Measurements from ENCODE around the gene RBM22.

RBM22 gene

DNA sequence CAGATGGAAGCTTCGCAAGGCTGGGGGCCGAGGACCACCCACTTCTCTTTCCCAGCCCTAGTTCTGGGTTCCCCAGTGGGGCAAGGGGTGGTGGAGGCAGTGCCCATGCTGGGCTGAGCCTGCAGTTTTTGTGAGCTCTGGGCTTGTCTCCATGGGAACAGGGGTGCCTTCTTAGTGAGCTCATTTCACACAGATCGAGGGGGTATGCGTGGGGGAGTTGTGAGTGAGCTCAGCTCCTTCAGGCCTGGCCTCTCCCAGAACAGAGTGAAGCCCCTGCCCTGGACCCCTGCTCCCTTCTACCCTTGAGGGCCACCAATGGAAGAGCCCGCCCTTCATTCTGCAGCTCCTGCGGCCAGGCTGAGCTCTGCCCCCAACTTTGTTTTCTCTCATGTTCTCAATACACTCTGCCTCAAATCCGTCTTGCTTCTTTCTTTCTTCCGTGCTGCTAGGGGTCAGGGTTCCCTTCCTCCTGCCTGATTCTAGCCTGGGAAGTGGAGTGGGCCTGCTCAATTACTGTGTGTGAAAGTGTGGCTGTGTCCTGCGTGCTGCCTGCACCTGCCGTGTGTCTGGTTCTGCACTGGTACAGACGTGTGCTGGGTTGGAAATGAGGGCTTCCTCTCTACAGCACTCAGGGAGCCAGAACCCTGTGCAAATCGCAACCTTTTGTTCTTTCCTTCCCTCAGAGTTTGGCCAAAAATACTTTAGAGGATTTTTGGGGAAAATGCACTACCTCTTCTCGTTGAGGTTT, 48.8 kb downstream of the RBM22 start:
- DNase-seq, result no peak

DNA sequence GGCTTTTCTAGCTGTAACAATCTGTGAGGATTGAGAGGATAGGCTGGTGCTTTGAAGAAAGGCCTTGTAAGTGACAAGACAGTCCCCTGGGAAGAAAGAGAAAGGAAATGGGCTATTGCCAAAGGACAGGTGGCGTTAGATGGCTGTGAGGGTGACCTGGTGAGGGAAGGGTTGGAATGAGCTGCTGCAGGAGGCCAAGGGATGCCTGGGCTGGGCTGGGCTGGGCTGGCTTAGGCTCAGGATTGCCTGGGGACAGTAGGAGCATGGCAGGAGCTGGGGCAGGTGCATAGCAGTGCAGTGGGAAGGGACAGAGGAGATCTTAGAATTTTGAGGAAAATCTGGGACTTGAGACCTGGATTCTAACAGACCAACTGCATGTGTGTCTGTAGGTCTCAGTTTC, 49.5 kb downstream of the RBM22 start:
- DNase-seq, result no peak

DNA sequence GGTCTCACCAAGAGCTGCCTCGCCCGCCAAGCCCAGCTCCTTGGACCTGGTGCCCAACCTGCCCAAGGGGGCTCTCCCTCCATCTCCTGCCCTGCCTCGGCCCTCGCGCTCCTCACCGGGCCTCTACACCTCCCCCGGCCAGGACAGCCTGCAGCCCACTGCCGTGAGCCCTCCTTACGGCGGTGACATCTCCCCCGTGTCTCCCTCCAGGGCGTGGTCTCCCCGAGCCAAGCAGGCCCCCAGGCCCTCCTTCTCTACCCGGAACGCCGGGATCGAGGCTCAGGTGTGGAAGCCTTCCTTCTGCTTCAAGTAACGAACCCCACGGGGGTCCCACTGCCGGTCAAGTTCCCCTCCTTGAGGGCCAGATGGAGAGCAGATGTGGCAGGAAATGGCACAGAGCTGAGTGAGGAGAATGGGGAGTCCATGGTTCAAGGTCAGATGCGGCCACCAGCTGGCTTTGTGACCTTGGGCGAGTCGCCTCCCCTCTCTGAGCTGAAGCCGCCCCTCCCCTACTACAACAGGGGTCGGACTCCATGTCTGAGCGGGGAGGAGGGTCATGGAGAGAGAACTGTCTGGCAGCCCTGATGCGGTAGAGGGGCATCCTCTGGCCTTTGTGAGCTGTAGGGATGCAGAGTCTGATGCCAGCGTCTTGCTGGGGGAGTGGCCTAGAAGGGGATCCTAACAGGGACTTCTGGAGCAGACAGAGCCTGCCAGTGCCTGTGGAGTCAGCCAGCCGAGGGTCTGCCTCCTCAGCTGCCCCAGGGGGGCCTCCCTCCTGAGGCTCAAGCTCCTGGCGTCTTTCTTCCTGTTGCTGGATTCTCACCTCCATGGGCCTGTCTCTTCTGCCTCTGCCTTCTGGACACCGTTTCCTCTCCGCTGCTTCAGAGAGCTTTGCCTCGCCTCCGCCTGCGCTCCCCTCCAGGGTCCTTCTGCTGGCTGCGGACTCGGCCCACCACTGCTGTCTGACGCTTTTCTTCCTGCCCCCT, 50.5 kb downstream of the RBM22 start:
- DNase-seq, result no peak

DNA sequence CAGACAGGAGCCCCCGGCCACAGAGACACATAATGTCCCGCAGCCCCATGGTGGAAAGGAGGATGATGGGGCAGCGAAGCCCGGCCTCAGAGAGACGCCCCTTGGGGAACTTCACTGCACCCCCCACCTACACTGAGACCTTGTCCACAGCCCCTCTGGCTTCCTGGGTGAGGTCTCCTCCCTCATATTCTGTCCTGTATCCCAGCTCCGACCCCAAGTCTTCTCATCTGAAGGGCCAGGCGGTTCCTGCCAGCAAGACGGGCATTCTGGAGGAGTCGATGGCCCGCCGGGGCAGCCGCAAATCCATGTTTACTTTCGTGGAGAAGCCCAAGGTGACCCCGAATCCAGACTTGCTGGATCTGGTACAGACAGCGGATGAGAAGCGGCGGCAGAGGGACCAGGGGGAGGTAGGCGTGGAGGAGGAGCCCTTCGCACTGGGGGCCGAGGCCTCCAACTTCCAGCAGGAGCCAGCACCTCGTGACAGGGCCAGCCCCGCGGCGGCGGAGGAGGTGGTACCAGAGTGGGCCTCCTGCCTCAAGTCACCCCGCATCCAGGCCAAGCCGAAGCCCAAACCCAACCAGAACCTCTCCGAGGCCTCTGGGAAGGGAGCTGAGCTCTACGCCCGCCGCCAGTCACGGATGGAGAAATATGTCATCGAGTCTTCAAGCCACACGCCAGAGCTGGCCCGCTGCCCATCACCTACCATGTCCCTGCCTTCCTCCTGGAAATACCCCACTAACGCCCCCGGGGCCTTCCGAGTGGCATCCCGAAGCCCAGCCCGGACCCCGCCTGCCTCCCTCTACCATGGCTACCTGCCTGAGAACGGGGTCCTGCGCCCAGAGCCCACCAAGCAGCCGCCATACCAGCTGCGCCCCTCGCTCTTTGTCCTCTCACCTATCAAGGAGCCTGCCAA, 51.5 kb downstream of the RBM22 start:
- DNase-seq, result no peak

DNA sequence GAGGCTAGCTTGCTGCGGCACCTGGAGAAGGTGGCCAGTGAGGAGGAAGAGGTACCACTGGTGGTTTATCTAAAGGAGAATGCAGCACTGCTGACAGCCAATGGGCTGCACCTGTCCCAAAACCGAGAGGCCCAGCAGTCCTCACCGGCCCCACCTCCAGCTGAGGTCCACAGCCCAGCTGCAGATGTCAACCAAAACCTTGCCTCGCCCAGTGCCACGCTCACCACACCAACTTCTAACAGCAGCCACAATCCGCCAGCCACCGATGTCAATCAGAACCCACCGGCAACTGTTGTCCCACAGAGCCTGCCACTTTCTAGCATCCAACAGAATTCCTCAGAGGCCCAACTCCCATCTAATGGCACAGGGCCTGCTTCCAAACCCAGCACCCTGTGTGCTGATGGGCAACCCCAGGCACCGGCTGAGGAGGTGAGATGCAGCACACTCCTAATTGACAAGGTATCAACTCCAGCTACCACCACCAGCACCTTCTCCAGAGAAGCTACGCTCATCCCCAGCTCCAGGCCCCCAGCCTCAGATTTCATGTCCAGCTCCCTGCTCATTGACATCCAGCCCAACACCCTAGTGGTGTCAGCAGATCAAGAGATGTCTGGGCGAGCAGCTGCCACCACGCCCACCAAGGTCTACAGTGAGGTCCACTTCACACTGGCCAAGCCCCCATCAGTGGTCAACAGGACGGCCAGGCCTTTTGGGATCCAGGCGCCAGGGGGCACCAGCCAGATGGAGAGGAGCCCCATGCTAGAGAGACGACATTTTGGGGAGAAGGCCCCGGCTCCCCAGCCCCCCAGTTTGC, 52.4 kb downstream of the RBM22 start:
- no peak for DNase-seq

DNA sequence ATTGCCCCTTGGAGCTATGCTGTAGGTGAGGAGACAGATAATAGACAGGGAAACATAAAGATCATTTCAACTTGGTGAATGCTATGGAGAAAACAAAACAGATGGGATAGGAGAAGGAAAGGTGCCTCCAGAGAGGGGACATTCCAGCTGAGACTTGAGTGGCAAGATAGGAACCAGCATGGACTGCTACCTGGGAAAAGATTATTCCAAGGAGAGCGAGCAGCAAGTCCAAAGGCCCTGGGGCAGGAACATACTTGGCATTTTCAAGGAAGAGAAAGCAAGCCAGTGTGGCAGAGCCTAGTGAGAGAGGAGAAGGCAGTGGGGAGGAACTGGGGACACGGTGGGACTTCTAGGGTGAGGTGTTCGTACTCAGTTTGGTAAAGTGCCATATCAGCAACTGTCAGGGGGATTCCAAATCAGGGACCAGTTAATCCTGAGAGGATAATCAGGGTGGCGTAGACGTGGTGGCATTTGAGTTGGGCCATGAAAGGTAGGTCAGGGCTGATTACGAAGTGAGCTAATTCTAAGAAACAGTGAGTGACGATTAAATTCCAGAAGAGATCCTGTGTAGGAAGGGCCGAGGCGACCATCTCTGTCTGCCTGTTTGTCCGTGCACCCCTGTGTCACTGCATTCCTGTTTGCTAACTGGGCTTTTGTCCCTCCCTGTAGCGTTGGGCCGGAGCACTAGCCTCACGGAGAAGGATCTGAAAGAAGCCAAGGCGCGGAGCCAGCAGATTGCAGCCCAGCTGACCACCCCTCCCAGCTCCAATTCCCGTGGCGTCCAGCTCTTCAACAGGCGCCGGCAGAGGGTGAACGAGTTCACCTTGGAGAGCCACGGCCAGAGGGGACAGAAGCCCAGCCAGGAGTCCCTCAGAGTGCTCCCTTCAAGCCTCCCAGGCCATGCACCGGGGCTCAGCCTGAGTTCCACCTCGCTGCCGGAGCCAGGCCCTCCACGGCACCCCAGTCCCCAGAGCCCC, 53.3 kb downstream of the RBM22 start:
- no peak for DNase-seq

DNA sequence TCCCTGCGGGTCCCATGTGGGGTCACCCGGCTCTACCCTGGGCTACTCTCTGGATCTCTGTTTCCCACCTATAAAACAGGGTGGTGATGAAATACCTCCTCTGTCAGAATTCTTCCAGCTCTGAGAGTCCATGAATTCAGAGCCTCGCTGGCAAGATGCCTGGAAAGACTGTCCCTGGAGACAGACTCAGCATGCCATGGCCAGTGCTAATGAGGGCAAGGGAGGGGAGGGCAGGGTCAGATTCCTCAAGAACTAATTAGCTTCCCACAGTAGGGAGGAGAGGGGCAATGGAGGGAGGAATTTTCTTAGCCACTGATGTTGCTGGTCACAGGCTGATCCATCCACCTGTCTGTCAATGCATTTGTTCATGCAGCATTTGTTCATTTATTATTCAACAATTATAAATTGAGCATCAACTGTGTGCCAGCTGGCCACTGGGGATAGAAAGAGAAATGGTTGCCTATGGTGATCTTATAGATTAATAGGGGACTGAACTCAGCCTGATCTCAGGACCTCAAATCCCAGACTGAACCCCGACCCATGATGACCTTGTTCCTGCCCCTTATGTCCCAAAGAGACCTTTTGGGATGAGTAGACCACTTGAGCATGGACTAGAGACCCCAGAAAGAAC, 55.7 kb downstream of the RBM22 start:
- no peak for DNase-seq

DNA sequence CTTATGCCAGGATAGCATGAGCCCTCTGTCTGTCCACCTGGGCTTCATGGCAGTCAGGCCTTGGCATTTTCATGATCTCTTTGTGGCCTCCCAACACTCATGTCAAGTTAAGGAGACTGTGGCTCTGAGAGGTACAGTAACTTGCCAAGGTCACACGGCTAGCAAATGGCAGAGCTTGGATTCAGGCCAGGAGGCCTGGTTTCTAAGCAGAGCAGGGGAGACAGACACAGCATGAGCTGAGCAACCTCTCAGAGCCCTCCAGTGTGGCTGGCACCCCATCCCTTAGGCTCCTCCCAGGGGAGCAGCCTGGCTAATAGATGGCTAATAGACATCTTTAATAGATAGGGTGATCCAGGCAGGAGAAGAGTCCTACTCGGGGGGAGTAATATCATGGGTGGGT, 56.3 kb downstream of the RBM22 start:
- DNase-seq, result no peak

DNA sequence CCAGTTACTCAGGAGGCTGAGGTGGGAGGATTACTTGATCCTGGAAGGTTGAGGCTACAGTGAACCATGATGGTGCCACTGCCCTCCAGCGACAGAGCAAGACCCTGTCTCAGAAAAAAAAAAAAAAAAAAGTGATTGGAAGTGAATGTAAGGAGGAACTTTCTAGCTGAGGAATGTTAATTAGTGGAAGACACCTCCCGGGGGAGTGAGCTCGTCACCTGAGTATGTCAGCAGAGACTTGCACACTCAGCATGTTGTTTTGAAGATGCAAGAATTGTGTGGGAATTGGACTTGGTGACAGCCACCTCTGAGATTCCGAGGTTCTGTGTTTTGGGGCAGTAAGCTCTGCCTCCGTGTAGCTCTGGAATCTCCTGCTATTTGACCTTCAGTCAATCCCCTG, 56.8 kb downstream of the RBM22 start:
- DNase-seq, result no peak

DNA sequence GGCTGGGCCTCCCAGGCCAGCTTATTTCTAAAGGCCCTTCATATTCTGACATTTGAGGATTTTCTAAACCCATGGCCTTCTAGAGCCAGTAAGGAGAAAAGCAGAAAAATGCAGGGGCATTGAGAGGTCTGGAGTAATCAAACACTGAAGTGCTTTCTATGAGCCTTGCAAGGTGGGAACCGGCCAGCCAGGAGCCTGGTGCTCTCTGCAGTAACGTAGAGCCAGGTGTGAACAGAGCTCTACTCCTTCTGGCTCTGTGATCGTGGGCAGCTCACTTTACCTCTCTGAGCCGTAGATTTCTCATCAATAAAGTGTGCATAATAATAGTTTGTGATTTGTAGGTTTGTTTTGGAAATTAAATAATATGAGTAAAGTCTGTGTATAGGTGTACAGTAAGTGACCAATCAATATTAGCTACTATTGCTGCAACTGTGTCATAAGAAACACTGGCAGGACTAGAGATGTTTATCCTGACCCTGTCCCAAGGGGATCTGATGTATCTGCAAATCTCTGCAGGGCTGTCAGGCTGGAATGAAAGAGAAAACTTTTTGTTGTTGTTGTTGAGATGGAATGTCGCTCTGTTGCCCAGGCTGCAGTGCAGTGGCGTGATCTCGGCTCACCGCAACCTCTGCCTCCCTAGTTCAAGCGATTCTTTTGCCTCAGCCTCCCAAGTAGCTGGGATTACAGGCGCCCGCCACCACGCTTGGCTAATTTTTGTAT, 57.7 kb downstream of the RBM22 start:
- no peak for DNase-seq

DNA sequence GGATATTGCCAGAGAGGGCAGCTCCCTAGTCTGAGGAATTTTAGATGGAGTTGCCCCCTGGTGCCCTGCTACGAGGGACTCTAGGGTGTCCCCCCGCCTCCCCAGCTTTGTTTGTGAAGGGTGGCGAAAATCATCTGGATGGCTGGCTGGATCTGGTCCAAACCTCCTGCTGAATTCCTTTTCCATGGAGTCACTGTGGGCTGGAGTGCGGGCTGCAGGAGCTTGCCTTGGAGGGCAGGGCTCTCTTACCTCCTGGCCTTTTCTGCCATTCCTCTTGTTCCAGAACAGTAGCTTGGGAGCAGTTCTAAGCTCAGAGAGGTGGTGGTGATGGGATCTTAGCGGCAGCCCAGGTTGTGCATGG, 58.3 kb downstream of the RBM22 start:
- DNase-seq, result no peak

DNA sequence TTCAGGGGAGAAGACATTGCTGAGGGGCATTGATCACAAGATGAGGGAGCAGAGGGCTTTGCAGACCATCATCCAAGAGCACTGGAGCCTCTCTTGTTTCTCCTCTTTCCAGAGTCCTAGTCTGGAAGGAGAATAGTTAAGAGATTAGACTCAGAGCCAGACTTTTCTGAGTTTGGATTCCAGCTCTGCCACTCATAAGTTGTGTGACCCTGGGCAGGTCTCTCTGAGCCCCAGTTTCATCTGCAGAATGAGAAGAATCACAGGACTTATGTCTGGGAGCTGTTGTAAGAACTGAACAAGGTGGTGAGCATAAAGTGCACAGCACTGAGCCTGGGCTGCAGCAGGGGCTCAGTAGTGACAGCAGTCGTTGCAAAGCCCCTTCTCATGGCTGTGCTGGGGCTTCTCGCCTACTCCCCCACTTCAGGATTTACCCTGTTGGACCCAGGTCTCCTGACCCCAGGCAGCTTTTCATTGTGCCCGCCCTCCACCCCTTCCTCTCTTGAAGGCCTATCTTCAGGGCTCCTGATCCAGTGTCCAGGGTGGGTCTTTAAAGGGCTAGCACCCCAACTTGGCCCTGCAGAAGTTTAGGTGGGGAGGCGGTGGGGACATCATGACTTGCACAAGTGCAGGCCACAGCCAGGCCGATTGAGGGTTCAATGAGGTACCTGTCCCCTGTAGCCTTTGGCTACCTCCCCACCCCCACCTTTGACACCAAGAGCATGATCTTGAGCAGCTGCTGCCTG, 58.9 kb downstream of the RBM22 start:
- DNase-seq, result no peak

DNA sequence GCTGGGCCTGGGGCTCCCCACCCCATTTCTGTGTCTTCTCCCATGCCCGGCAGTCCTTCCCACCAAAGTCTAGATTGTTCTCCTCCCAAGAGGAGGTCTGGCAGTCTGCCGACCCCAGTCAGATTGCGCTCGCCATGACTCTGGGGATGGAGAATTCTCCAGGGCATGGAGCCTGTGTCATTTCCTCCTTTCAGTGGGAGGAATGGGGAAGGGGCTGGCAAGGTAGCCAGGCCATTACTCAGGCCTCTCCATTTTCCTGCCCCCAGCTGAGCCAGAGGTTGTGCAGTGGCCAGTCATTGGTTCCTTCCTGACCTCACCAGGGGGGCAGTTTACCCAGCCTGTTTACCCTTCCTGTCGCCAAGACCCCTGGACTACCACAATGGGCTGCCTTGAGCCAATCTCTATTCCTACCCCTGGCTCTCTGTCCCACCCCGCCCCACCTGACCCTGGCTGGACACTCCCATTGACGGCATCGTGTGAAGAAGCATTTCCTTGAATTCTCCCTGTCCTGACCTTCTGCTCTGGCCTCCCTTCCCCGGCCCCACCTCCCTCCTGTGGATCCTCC, 59.8 kb downstream of the RBM22 start:
- no peak for DNase-seq

Measured in NCI-H187 treated with DMSO at 0.1 percent for 48 hours (cell line).